NCI-H526 (cell line): Measurements from ENCODE around the gene ACSL5.
A peak's percentile ranks its signal among the peaks of the same experiment; 100 is the strongest.
"Not testable (repeated sequence)": the region's sequence is repeated elsewhere in the genome, so short reads cannot be mapped to it uniquely, and the experiment has no call there.

Experiments
- DNase-seq, 2 experiments: peaks; one replicate each; lab custom pipeline; 2025; lab: John Stamatoyannopoulos, UW

The ACSL5 gene

GRCh38 chr10:112409755-112410154 lies 35.8 kb downstream of the ACSL5 start:
- DNase-seq: no peak

DNA sequence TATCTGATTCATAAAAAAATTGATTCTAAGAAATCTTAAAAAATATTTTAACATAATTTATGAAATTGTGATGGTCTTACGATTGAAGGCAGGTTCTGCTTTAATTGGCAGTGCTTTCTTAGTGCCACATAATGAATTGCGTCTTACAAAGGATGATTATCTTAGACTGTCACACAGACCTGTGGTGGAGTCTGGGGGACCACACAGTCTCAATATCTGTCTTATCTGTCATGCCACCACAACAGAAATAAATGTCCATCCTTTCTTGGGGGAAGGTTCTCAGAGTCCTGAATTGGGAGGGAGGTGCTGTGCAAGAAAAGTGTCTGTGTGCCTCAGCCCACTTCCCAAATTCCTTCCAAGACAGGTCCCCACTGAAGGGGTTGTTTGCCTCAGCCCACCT lies 38.8 kb downstream of the ACSL5 start:
- no peak for DNase-seq

GRCh38 chr10:112421731-112422130 lies 47.8 kb downstream of the ACSL5 start:
- no peak for DNase-seq

DNA sequence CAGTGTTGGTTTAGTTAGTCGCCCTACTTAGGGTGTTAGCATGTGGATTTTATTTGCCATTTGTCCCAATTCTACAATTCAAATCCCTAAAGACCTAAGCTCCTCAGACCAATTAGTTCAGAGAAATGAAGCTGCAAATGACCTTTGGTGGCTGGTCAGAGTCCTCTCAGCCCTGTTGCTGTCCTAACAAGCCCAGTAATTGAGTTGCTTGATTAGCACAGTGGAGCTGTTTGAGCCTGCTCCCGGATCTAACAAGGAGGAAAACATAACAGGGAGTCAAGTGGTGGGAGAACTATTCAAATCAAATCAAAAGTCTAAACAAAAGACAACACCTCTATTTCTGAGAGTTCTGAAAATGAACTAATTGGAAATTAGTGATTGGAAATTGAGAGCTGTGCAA lies 50.7 kb downstream of the ACSL5 start:
- DNase-seq: no peak

- no peak for DNase-seq
These were observed 52.2 kb downstream of the ACSL5 start for GRCh38 chr10:112426111-112426510.

- DNase-seq: no peak
These were observed 55.2 kb downstream of the ACSL5 start for GRCh38 chr10:112429147-112429546.

DNA sequence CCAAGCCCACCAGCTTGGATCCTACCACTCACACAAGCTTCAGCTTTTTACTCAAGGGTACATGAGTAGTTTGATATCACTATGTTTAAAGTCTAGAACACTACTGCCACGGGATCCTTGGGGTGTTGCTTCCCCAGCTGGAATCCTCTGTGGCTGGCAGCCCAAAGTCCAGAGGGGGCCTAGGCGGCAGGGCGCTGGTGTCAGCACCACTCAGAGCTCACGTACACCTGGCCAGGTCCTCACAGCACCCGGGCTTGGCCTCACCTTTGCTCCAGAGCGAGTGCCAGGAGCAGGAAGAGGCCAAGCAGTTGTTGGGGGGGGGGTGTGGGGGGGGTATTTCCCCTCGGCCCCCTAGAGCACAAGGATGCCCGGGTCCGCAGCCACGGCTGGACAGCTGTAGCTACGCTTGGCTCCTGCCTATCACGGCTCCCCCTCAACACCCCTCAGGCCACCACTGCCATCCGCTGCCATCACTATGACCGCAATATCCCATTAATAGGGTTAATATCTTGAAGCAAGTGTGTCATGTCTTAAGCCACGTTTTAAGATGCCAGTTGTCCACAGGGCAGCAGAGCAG lies 55.8 kb downstream of the ACSL5 start:
- no peak for DNase-seq

DNA sequence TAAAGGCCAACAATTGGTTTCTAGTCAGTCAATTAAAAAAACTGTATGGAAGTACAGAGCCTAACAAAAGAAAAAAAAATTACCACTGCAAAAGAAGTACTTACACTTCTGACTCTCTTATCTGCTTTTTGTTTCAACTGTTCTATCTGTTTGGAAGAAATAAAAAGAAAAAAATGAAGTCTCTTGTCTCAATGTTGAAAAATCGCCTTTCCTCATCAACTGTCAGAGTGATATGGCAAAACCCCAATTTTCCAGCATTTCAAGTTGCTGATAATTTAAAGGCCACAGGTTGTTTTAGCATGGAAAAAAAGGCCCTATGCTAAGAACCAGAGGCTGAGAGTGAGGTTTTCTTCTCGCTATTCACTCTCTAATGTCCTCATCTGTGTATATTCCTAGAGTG lies 59.2 kb downstream of the ACSL5 start:
- no peak for DNase-seq

GRCh38 chr10:112434988-112435619 lies 61.2 kb downstream of the ACSL5 start:
- DNase-seq: peak in 1 of 2 experiments; percentile 12

DNA sequence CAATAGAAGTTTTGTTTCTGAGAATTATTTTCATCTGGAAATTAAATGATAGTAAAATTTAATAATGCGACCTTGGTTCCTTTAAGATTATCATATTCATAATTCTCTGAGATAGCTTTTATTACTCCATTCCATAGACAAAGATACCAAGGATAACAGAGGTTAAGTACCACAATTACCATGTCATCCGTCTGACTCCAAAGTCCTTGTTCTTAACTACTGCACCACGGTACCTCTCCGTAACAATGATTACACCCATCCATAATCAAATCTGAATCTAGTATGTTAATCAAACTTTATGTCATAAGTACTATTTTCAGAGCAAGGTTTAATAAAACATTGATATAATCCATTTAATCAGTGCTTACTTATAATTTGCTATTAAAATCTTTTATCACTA lies 64.4 kb downstream of the ACSL5 start:
- DNase-seq: no peak

DNA sequence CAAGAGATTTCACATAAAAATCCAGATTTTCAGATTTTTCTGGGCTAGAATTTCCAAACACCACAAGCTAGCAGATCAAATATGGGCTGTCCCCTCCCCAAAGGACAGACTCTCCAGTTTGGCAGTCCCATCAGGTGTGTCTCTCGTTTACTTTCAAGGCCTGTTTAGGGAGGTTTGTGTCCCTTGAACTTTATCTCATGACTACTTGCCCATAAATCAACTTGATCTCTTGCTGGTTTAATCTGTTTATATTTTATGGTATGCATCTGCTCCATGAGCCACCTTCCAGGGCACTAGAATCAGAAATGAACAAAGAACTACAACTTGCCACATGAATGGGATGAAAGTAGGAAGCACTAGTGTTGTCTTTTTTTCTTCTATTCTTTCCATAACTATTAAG lies 67.6 kb downstream of the ACSL5 start:
- DNase-seq: no peak

GRCh38 chr10:112442063-112442462 lies 68.1 kb downstream of the ACSL5 start:
- DNase-seq: no peak

DNA sequence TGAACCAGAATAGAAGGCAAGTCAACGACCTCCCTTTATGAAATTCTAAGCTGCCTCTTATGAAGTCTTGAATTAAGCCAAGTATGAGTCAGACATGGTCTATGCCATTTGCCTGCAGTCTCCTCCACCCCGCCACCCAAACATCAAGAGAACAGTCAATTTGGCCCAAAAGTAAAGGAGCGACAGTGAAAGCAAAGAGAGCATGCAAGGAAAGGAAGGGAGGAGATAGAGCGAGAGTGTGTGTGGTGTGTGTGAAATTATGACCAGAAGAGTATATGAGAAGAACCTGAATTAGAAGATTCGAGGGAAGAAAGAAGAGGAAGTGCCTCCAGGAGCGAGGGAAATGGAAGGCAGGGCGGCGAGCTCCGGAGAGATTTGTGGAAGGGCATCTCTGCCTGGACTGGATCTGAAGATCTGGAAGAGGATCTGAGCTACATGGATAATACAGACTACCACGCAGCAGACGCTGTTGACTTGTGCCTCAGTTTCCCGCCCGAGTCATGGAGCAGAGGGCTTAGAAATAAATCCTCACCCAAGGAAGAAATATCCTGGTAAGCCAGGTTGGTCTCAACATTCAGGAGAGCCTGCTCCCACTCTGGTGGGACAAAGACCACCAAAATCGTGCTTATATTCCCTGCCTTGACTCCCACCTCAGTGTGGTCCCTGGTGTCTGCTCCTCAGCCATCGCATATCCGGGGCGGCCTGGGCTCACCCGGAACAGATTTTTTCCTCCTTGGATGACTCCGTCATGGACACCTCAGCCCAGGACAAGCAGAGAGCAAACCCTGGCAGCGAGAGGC lies 72.3 kb downstream of the ACSL5 start:
- DNase-seq: no peak

GRCh38 chr10:112446855-112447619 lies 73.1 kb downstream of the ACSL5 start, which contains the start of the genes VTI1A and ZDHHC6:
TSS of gene VTI1A (plus strand) at chr10:112447215. CDS start at chr10:112447374, 159 bp downstream.
TSS of gene ZDHHC6 (minus strand) at chr10:112446914. CDS start at chr10:112445436, 1,478 bp downstream.
- peak; percentile 39 to 74 for DNase-seq

DNA sequence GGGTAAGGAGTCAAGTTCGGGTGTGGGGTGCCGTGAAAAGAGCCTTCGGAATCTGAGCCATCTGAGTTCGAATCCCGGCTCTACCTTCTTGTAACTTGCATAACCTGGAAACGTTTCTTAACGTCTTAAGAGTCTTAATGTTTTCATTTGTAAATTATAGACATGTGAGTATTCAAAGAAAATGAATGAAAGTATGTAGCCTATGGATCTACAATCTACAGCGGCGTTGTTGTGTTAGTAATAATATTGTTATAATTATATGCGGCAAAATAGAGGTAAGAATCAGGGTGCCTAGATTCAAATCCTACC lies 73.7 kb downstream of the ACSL5 start:
- no peak for DNase-seq

DNA sequence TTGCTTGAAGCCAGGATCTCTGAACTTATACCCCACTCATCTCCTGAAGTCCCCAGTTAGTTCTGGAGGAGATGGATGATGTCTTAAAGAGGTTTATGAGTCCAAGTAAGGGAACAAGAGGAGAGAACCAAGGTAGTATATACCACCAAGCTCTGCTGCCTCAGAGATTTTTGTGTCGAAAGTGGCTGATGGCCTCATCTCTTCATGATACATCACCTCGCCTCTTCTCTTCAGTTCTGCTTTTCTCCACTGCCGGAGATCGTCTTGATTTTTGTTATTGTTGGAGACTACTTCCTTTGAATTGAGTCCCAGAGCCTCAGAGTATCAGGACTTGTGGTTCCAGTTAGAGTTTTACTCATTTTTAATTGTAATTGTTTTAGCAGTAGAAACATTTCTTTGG lies 75.0 kb downstream of the ACSL5 start:
- no peak for DNase-seq

- DNase-seq: no peak
These were observed 81.2 kb downstream of the ACSL5 start for GRCh38 chr10:112454910-112455779.

DNA sequence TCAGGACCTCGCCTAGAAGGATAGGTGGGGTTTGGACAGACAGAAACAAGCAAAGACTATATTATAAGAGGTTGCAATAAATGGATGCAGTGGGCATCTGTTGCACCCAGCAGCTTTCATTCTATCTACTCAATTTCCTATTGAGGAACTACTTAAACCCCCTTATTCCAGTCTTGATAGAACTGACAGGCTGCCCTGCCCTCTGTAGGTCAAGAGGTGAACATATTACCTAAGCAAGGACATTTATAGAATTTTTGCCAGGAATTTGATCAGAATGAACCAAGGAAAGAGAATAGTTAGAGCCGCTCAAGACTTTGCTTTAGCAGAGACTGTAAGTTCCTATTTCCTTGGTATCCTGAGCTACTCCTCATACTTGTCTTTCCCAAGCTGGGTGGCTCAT lies 82.6 kb downstream of the ACSL5 start:
- no peak for DNase-seq

GRCh38 chr10:112460366-112460765 lies 86.5 kb downstream of the ACSL5 start:
- DNase-seq: no peak

DNA sequence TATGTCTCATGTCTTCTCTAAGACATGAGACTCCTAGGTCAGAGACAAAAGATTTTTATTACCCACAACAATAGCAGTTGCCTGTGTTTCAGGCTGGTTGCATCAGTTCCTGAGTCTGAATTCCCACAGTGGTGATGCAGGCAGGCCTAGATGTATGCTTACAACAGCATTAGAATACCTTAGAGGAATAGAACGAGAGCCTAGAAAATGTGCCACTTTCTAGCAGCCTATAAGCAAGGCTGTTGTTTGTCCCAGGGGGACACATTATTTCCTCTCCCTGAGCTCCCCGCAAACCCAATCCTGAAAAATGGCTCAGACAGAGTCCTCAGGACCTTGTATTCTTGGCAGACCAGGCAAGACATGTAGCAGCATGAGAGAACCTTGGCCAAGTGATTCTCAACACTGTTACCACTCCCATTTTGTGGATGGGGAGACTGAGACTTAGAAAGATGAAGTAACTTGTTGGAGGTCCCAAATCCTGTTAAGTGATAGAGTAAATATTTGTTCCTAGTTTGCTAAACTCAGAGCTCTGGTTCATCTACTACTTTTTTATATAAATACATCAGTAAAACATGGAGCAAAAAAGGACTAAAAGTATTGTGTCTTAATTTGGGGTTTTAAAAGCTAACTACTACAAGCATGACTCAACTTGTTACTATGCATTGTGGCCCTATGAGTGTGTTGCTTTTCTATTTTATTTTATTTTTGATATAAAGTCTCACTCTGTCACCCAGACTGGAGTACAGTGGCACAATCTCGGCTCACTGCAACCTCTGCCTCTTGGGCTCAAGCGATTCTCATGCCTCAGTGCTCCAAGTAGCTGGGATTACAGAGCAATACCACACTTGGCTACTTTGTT lies 87.3 kb downstream of the ACSL5 start:
- DNase-seq: no peak

GRCh38 chr10:112464074-112464473 lies 90.2 kb downstream of the ACSL5 start:
- DNase-seq: not testable (repeated sequence)
